Inflammatory macrophage (primary cell): ENCODE measurements around the gene MROH8.

ENCODE experiments used
- DNase-seq, 2 donors: peaks; one replicate each; pipeline ENCODE4 v3.0.0-alpha.2; 2020 to 2022

MROH8 gene

DNA sequence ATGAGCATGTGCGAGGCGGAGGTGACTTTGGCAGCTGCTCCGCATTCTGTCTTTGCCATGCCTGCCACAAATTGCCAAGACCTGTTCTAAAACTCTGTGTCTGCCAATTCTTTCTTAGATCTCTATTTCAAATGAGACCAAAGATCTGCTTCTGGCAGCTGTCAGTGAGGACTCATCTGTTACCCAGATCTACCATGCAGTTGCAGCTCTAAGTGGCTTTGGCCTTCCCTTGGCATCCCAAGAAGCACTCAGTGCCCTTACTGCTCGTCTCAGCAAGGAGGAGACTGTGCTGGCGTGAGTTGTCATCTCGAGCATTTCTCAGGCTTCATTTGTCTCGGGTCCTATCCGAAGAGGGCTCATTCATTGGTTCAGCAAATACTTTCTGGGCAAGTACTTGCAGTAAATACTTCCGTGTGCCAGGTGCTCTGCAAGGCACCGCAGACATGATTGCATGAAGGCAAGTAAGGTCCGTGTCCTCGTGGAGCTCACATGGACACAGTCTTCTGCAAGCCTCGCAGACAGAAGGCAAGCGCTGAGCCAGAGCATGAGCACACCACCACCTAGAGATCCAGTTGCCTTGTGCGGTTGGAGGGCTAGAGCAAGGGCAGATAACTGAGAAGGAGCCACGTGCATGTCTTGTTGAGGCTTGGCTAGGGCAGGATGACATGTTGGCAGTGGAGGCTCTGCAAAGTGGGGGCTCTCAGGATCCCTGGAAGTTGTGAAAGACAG is 19.7 kb upstream of the MROH8 start:
- no peak for DNase-seq

GRCh38 chr20:37194621-37195417 is 15.5 kb upstream of the MROH8 start:
- DNase-seq = no peak

DNA sequence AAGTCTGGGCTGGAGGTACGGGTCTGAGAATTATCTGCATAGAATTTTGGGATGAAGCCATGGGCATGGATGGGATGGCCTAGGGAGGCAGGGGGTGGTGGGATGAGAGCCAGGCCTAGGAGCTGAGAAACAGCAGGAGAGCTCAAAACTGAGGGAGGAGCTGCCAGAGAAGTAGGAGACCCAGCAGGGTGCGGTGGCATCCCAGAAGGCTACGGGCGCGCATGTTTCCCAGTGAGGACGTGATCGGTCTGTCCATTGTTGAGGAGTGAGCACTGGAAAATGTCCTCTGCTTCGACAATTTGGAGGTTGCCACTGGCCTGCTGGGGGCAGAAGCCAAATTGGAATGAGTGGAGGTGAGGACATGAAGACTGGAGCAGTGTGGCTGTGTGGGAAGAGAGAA is 14.5 kb upstream of the MROH8 start:
- DNase-seq = no peak

DNA sequence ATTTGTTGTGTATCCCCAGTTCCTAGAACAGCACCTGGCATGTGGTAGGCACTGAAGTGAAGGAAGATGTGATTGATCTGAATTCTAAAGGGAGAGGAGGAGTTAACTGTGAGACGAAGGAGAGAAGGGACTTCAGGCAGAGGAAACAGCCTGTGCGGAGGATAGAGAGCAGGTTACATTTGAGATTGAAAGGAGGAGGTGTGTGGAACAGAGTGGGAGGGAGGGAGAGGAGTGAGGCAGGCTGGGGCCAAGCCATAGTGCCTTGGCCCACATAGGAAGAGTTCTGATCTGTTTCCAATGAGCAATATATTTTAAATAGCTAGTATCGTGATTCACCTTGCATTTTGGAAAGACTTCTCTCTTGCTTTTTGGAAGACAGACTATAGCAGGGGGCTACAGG is 13.9 kb upstream of the MROH8 start:
- DNase-seq = no peak

- DNase-seq = peak; percentile 69 to 70
Measured at GRCh38 chr20:37192137-37192854, 12.9 kb upstream of the MROH8 start.

DNA sequence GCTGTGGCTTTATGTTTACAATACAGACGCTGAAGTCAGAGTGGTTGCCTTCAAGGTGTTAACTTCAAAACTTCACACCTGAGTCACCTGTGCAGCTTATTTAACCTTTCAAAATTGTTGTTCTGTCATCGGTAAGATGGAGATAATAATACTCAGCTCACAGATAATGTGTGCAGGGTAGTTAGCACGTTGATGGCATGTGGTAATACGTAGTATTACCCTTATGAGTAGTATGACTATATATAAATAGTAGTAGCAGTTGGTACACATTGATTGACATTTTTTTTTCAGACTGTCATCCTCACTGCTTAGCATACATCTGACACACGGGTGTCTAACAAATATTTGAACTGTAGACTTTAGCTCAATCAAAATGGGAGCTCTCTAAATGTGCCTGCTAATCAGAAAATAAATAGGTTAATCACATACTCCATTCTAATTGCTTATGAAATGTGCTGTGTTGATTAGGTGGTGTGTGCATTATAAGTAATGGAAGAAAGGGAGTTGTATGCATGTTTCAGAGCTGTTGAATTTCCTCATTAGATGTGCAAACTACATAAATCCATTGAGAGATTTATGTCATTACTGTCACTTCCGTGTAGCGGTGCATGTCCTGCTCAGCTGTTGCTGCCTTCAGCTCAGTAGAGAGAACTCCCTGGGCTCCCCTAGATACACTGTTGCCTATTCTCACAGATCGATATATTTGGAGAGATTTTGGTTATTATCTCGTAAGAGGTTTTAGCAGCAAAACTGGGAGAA is 11.2 kb upstream of the MROH8 start:
- DNase-seq = peak in 1 of 2 donors; percentile 6

DNA sequence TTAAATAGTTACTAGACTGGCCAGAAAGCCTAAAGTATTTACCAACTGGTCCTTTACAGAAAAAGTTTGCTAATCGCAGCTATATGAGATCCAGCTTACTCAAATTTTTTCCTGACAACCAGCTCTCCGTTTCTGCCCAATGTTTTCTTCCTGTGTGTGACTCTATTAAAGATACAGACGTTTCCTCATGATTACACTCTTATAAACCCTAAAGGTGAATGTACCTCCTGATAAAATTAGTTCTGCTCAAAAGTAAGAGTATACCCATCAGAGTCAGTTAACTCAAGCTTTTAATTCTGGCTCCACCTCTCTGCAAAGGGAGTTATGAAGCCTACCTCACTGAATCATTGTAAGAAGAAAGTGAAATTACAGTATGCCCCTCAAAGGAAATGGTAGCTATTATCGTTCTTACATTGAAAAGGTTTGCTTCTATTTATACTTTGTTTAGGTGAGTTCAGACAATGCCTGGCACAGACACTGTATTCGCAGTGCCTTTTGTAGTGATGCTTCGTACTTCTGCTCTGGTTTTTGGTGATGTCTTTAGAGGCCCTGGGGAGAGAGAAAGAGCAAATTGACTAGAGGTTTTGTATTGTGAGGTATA is 10.2 kb upstream of the MROH8 start:
- DNase-seq = no peak

GRCh38 chr20:37188787-37189186 is 9.4 kb upstream of the MROH8 start:
- no peak for DNase-seq

DNA sequence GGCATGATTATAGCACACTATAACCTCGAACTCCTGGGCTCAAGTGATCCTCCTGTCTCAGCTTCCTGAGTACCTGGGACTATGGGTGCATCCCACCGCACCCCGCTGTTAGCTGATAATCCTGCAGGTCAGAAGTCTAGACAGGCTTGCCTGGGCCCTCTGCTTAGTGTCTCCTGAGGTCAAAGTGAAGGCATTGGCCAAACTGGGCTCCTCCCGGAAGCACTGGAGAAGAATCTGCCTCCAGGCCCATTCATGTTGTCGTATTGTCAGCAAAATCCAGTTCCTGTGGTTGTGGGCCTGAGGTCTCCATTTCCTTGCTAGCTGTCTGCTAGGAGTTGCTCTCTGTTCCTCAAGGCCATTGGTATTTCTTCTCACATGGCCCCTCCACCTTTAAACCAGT is 6.3 kb upstream of the MROH8 start:
- no peak for DNase-seq

- DNase-seq = peak; percentile 41 to 61
Measured at GRCh38 chr20:37179683-37180524, 556 bp upstream of the MROH8 start.

DNA sequence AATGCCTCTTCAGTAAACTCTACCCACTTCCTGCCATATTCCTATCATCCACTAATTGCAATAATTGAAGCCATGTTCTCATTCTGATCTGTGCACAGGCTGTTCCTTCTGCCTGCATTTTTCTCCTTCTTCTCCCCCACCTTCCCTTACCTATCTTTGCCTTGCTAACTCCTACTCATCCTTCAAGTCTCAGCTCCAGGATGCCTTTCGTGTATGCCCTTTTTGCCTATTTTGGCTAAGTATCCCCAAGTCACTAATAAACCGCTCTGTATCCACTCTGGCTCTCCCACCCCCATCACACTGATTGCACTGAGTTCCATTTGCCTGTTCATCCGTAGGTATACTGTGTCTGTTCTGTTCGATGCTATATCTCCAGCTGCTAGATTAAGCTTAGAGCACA is 6.5 kb downstream of the MROH8 start:
- DNase-seq = no peak

DNA sequence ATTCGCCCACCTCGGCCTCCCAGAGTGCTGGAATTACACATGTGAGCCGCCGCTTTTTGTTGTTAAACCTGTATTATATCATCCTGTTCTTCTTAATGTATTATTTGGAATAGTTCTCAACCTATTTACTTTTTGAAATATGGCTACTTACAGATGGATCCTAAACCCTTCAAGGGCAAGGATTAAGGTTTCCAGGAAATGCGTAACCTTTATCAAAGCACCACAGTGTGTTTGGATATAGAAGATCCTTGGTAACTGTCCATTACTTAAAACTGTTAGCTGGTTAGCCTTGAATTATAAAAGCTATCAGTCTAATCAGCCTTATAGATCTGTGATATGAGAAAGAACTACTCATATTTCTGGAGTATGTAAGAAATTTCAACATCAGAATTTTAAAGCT is 12.5 kb downstream of the MROH8 start:
- DNase-seq = no peak

DNA sequence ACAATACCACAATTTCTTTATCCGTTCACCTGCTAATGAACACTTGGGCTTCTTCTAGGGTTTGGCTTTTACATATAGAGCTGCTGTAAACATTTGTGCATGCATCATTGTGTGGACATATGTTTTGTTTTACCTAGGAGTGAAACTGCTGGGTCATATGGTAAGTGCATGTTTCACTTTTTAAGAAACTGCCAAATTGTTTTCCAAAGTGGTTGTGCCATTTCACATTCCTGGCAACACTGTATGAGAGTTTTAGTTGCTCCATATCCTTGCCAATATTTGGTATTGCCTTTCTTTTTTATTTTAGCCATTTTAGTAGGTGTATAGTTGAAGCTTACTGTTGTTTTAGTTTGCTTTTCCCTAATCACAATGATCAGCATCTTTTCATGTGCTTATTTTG is 14.3 kb downstream of the MROH8 start:
- DNase-seq = no peak

- DNase-seq = no peak
Measured at GRCh38 chr20:37163832-37164554, 15.4 kb downstream of the MROH8 start.

- no peak for DNase-seq
Measured at GRCh38 chr20:37162646-37163045, 16.7 kb downstream of the MROH8 start.

DNA sequence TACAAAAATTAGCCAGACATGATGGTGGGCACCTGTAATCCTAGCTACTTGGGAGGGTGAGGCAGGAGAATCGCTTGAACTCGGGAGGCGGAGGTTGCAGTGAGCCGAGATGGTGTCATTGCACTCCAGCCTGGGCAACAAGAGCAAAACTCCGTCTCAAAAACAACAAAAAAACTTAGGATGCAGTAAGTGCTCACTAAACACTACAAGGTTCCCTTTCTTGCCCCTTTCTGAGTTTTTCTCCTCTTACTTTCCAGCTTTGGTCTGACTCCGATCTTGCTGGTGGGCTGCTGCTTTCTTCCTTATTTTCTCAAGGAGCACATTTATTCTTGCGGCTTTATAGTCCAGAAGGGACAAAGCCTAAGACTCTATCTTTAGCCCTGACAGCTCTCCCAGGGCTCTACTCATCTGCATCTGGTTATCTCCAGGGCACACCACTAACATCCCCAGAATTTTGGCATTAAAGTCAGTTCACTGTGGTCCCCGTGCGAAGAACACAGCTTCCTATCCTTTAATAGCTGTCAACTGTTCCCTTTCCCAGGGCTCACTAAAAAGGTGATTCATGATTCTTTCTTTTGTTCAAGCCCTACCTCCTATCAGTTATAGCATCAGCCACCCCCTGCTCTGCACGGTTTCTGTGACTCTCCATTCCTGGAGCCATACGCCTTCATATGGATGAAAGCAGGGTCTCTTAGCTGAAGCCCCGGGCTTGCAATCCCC is 17.4 kb downstream of the MROH8 start:
- DNase-seq = no peak

- DNase-seq = no peak
Measured at GRCh38 chr20:37160683-37161082, 18.7 kb downstream of the MROH8 start.

GRCh38 chr20:37158248-37158647 is 21.1 kb downstream of the MROH8 start:
- DNase-seq = no peak

DNA sequence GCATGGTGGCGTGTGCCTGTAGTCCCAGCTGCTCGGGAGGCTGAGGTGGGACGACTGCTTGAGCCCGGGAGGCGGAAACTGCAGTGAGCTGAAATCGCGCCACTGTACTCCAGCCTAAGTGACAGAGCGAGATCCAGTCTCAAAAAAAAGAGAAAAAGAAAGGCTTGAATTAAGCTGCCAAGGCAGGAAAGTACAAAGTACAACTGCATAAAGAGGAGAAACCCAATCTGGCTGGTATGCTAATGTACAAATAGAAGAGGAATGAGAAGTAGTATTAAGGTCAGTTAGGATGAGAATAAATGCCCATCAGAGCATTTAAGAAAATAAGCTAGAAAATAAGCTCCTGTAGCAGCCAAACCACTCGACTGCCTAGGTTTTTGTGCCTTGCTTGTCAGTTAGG is 23.4 kb downstream of the MROH8 start:
- DNase-seq = no peak

DNA sequence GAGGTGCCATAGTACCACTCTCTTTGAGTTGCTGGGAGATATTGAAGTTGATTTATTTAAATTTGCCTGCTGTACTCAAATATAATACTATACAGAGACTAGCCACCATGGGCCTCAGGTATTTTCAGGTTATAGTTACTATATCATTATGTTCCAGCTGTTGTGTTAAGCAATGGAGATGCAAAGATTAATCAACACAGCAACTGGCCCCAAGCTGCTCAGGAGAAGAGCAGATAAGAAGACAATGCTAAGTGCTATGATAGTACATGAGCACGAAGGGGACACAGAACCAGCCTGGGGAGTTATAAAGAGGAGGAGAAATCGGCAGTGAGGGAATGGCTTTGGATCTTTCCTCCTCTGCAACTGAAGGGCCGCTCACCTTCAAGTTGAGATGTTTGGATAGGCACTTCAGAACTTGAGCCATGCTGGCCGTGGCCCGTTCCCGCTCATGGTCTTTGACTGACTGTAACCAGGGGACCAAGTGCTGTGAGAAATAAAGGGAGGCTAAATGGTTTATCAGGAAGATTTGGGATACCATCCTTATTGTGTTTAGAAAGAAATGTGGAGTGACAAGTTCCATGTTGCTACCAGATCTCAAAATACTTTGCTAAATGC is 24.6 kb downstream of the MROH8 start:
- no peak for DNase-seq
